D721Med (cell line): ENCODE results near the gene GRK3.

Source experiments
- DNase-seq: peaks from one replicate; pipeline ENCODE4 v3.0.0; 2011; ENCODE audit warnings: low spot score; ENCODE audit not compliant: insufficient read length
- FAIRE-seq: peaks from 2 replicates; lab custom pipeline; 2011; peaks lifted over from hg19 to GRCh38; lab: Jason Lieb, UNC
- TF ChIP-seq, protein P1 (sequence below): IDR thresholded peaks from 2 replicates; pipeline ENCODE4 v1.5.1; 2012; ENCODE audit warnings: mild to moderate bottlenecking, control low read depth; ENCODE audit not compliant: insufficient read depth; ENCODE audit errors: missing control alignments

Gene GRK3

DNA sequence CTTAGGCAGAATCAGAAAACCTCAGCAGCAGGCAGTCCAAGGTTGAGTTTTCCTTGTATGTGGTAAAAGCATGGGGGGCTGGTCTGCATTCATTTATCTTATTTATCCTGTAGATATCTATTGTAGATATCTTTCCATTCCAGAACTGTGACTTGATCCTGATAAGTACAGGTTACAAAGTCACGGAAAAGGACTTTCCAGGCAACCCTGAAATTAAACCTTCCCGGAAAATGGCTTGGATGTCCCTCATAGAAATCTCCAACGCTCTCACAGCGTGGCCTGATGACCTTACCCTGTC is 128.7 kb downstream of the GRK3 start:
- TF ChIP-seq, protein P1, sequence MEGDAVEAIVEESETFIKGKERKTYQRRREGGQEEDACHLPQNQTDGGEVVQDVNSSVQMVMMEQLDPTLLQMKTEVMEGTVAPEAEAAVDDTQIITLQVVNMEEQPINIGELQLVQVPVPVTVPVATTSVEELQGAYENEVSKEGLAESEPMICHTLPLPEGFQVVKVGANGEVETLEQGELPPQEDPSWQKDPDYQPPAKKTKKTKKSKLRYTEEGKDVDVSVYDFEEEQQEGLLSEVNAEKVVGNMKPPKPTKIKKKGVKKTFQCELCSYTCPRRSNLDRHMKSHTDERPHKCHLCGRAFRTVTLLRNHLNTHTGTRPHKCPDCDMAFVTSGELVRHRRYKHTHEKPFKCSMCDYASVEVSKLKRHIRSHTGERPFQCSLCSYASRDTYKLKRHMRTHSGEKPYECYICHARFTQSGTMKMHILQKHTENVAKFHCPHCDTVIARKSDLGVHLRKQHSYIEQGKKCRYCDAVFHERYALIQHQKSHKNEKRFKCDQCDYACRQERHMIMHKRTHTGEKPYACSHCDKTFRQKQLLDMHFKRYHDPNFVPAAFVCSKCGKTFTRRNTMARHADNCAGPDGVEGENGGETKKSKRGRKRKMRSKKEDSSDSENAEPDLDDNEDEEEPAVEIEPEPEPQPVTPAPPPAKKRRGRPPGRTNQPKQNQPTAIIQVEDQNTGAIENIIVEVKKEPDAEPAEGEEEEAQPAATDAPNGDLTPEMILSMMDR = no peak
- DNase-seq (no peak), FAIRE-seq (no peak)

DNA sequence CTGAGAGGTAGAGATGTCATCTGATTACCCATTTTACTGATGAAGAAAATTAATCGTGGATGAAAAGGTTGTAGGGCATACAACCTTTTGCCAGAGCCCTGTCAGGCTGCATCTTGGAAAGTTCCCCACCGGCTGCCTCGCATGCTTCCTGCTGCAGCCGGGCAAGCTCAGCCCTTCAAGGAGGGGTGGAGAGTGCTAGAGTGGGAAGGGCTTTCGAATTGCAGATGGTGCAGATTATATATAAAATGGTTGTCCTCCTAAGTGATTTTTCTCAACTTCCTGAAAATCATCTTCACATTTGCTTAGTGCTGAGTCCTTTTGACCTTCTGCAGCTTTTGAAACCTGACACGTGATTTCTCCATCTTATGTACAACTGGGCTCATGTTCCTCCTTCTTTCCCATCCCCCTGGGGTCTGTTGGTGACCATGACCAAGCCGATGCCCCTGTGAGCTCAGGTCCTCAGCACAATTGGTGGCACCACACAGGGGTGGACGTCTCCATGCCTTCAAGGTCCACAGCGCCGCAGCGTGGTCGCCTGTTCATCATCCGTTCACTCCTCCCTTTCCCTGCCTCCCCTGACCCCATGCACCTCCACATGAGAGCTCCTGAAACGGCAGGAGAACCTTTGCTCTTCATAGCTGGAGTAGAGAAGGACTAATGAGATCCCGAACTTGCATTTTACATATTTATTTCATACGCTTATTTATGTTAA is 129.9 kb downstream of the GRK3 start:
- DNase-seq (no peak), FAIRE-seq (no peak)
- TF ChIP-seq, protein P1 = no peak

DNA sequence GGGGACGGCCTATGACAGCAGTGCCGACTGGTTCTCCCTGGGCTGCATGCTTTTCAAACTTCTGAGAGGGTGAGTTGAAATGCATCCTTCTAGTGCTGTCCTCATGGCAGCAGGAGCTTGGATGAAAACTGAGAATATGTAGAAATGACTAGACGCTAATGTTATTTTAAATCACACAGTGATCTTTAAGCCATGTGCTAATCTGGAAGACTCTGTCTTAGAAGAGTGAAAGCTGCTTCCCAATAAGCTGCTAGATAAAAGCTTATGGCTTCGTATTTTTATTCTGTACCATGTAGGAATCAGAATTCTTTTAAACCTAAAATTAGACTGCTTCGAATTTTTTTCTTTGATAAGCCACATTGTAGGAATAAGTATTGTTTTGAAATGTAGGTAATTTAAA is 130.7 kb downstream of the GRK3 start:
- DNase-seq (peak; percentile 64), FAIRE-seq (peak; percentile 79)
- TF ChIP-seq, protein P1 = no peak

DNA sequence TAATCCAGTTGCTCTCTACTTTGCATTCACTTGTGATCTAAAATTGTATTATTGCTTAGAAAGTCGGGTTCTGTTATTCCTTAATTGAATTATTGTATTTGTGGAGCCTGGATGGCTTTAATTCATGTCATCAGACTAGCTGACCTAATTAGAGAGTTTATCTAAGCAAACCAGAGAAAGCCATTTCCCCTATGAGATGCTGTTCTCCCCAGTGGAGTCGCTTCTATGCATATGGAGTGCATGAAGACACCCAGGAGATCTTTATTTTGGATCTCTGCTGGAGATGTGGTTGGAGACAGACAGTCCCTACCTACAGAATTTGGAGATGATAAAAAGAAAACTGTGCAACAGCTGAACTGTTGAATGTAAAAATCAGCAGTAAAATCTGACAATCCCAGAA is 132.3 kb downstream of the GRK3 start:
- TF ChIP-seq, protein P1 = no peak
- no peak for FAIRE-seq
- DNase-seq = no peak

DNA sequence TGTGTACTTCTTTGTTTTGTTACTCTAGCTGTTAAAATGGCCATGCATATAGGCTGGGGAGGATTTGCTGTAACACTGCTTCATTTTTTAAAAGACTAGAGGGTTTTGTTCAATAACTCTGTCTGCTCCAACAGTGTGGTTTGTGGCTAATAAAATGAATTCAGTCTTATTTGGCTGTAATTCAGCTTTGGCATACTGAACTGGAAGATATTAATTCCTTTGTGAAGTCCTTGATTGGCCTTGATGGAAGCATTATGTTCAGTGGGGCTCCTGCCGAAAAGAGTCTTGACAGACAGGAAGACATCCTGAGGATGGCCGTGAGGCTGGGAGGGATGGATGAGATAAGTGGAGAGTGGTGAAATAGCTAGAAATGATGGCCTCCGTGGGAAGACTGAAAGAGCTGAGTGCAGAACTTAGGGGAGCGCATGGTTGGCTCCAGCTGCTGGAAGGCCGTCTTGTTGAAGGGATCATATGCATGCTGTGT is 132.7 kb downstream of the GRK3 start:
- FAIRE-seq = no peak
- TF ChIP-seq, protein P1 = no peak
- DNase-seq = no peak

DNA sequence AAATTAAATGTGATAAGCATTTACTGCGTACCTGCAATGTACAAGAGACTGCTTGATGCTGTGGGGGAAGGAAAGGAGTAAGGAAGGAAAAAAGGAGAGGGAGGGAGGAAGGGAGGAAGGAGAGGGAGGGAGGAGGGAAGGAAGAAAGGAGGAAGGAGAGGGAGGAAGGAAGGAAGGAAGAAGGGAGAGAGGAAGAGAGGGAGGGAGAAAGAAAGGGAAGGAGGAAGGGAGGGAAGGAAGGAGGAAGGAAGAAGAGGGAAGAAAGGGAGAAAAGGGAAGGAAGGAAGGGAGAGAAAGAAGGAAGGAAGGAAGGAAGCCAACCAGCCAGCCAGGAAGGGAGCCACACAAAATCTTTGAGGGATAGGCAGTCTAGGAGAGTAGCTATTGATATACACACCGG is 133.5 kb downstream of the GRK3 start:
- DNase-seq (no peak), FAIRE-seq (no peak)
- TF ChIP-seq, protein P1 = no peak

DNA sequence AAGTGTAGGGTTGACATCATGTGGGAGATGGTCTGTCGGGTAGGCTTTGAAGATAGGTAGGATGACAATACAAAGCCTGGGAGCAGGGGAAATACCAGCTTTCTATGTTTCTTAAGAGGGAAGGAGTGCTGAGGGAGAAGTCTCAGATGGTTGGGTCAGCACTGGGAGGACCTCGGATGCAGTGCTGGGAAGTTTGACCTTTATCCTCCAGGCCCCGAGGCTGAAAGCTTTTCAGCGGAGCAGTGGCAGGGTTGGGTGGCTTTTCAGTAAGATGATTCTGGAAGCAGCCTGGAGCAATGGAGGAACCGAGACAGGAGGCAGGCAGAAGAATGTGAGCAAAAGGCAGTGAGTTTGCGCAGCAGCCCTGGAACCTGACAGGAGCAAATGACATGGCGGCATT is 134.0 kb downstream of the GRK3 start:
- TF ChIP-seq, protein P1 = no peak
- FAIRE-seq (no peak), DNase-seq (no peak)
